ENCODE data around the gene TIGAR.

DNA sequence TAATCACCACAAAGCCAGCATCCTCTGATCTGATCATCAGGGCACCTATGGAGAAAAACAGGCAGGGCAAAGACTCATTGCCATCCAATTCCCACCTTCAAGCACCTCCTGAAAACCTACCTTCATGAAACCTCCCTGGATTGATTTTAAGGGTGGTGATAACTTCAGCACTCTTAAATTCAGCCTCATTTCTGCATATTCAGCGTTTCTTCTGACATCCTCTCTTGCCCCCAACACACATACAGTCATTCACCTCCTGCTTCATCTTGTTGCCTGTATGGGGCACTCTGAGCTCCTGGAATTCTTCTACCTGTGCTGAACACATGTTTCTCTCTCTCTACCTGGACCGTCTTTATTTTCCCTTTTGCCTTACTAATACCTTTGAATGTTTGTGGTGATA is 51.6 kb downstream of the TIGAR start:
- no peak for TF ChIP-seq EZH2 (IDR thresholded peaks at IDR 0.05; ENCODE audit: low read length, missing control alignments)
- TF ChIP-seq CTCF (conservative IDR thresholded peaks at IDR 0.05 in 1 of 2, IDR thresholded peaks at IDR 0.05 in 1 of 2; ENCODE audit: low read depth in 1 of 2, low read length in 2 of 2), result no peak

Measured in fibroblast of lung (primary cell).